HG03045 (cell line): ENCODE results near the gene ZNF366.

Source experiments
- ATAC-seq: cut with Tn5 transposase; IDR thresholded peaks from one replicate; pipeline ENCODE4 v1.9.1; 2021; ENCODE audit warnings: mild to moderate bottlenecking, moderate library complexity; ENCODE audit not compliant: unreplicated experiment

The ZNF366 gene, protein sequence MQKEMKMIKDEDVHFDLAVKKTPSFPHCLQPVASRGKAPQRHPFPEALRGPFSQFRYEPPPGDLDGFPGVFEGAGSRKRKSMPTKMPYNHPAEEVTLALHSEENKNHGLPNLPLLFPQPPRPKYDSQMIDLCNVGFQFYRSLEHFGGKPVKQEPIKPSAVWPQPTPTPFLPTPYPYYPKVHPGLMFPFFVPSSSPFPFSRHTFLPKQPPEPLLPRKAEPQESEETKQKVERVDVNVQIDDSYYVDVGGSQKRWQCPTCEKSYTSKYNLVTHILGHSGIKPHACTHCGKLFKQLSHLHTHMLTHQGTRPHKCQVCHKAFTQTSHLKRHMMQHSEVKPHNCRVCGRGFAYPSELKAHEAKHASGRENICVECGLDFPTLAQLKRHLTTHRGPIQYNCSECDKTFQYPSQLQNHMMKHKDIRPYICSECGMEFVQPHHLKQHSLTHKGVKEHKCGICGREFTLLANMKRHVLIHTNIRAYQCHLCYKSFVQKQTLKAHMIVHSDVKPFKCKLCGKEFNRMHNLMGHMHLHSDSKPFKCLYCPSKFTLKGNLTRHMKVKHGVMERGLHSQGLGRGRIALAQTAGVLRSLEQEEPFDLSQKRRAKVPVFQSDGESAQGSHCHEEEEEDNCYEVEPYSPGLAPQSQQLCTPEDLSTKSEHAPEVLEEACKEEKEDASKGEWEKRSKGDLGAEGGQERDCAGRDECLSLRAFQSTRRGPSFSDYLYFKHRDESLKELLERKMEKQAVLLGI

DNA sequence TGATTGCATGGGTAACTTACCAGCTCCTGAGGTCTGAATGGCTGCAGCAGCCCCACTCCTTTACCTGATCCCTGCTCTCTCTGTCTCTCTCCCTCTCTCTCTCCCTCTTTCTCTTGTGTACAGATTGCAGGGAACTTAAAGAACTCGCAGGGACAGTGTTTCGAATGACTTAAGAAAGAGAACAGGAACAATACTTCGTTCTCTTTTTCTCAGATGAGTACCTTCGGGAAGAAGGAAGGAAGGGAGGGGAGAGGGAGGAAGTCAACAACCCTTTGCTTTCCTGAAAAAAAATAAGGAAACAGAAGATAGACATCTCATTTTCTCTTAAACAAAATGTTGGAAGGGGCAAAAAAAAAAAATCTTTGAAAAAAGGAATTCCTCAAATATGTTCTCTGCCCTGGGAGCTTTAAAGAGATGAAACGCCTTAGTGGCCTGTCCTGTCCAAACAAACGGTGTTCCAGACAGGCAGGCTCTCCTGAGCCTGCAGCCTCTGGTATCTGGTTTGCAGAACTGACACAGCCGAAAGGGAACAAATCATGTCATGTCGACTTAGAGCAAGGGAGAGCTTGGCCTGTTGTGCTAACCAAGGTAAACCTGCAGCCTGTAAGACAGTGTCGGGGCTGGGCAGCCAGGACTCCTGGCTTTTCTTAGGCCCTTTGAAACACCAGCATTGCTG, at the start of gene ZNF366:
Gene ZNF366 (minus strand): TSS at position 180 of the 676 bp plus-strand sequence. CDS start 45,914 bp downstream, outside the sequence.
- no peak for ATAC-seq

GRCh38 chr5:72556351-72557166, 49.3 kb upstream of the ZNF366 start:
- ATAC-seq: peak; percentile 77

GRCh38 chr5:72555871-72556270, 48.7 kb upstream of the ZNF366 start:
- ATAC-seq: no peak

- ATAC-seq: no peak
Measured at GRCh38 chr5:72554897-72555296, 47.7 kb upstream of the ZNF366 start.

DNA sequence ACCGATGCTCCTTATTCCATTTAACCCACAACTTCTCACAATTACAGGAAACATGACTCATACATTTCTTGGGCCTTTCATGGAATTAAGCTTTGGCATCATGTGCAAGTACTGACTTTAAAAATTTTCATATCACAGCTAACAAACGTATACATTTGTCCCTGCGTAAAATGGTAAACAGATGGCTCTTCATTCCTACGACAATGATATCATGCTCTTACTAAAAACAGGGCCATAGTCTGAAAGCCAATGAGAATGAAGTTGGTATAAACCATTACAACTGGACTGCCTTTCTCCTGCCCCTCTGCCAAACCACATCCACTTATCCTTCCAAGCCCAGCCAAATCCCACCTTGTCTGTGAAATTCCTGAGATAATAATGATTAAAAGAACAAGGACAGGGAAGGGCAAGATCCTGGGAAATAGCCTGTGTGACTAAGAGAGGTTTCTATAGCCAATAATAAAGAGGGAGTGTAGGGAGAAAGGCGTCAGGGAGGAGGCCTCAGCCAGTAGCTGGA, 44.9 kb upstream of the ZNF366 start:
- no peak for ATAC-seq

- no peak for ATAC-seq
Measured at GRCh38 chr5:72550595-72550994, 43.4 kb upstream of the ZNF366 start.

DNA sequence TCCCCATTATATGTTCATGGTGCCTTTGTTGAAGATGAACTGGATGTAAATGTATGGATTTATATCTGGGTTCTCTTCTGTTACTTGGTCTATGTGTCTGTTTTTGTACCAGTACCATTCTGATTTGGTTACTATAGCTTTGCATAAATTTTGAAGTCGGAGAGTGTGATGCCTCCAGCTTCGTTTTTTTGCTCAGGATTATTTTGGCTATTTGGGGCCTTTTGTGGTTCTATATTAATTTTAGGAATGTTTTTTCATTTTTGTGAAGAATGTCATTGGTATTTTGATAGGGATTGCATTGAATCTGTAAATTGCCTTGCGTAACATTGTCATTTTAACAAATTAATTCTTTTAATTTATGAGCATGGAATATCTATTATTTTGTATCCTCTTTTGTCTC, 36.6 kb upstream of the ZNF366 start:
- no peak for ATAC-seq

DNA sequence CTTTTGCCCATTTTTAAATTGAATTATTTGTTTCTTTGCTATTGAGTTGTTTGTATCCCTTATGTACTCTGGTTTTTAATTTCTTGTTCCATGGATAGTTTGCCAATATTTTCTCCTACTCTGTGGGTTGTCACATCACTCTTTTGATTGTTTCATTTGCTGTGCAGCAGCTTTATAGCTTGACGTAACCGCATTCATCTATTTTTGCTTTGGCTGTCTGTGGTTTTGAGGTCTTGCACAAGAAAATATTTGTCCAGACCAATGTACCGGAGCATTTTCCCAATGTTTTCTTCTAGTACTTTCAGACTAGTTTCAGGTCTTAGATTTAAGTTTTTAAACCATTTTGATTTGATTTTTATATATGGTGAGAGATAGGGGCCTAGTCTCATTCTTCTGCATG, 36.2 kb upstream of the ZNF366 start:
- no peak for ATAC-seq

DNA sequence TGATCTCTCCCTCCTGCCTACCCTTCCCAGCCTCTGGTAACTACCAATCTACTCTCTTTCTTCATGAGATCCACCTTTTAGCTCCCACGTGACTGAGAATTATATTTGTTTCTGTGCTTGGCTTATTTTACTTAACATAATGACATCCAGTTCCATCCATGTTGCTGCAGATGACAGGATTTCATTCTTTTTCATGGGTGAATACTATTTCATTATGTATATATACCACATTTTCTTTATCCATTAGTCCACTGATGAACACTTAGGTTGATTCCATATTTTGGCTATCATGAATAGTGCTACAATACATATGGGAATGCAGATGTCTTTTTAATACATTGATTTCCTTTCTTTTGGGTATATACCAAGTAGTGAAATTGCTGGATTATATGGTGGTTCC, 35.5 kb upstream of the ZNF366 start:
- ATAC-seq: no peak

DNA sequence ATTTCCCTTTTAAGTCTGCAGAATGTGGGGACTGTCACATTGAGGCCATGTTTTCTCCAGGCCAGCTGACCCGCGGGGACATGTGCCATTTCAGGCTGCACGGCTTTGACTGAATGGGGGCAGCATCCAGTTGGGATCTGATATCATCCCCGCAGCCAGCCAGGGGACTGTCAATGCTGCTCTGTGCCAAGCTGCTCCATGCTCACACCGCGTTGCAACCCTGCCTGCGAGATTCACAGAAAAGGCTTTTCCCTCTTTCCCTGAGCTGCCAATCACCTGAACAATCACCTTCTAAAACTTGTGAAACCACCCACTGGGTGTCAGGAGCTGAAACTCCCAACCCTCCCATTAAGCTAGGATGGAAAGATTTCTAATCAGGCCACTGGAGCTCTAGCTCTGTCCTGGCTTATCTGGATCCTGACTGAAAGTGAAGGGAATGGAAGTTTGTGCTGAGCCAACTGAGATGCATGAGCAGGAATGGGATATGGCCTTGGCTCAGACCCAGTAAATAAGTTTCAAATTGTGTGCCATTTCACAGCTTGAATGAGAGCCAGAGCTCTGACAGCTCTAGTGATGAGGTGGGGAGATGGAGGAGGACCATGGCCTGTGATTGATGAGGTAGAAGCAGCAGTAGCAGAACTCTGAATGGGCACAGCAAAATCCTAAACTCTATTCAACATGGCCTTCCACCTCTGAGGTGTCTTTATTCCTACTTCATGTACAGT, 34.5 kb upstream of the ZNF366 start:
- ATAC-seq: no peak

DNA sequence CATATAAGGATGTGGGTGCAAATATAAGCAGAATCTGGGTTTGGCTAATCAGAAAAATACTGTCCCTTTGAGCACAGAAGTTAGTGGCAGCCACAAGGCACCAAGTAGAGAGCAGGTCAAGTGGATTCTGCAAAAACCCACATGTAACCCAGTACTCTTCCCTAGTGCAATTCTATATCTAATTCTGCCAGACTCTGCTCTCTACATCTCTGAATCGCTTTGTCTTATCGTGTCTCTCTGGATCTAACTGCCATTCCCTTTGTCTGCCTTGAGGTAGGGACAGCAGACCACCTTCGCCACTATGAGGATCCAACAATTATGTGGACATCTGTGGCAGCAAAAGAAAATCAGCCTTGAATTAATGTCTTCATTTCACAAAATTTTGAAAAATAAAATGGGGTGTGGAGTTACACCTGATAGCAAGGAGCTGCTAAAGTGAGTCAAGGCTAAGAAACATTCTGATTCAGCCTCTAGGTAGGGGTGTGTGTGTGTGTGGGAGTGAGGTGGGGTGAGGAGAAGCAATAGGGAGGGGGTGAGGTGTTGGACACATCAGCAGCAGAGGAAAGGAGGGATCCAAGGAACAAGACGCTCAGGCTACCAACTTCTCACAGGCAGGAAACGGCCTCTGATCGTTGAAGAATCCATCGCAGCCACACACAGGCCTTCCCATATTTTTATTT, 33.7 kb upstream of the ZNF366 start:
- ATAC-seq: no peak

- no peak for ATAC-seq
Measured at GRCh38 chr5:72539726-72540125, 32.5 kb upstream of the ZNF366 start.

- ATAC-seq: no peak
Measured at GRCh38 chr5:72539038-72539437, 31.8 kb upstream of the ZNF366 start.

- ATAC-seq: no peak
Measured at GRCh38 chr5:72537166-72537565, 30.0 kb upstream of the ZNF366 start.

GRCh38 chr5:72531496-72532190, 24.4 kb upstream of the ZNF366 start:
- ATAC-seq: no peak

DNA sequence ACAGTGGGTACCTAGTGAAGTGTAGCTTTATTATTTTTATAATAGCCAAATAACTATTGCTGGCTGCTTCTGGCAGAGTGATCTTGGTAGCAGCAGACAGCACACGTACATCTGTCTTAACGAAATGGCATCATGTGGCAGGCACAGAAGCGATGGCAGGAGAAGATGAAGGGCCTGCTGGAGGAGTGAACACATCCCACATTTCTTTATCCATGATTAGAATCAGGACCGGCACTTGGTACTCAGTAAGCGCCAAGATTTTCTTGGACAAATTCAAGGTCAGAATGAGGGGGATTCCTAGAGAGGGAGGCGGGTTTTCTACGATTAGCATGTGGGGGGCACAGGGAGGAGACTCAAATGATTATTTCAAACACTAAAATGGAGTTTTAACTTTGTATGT, 23.0 kb upstream of the ZNF366 start:
- ATAC-seq: no peak

DNA sequence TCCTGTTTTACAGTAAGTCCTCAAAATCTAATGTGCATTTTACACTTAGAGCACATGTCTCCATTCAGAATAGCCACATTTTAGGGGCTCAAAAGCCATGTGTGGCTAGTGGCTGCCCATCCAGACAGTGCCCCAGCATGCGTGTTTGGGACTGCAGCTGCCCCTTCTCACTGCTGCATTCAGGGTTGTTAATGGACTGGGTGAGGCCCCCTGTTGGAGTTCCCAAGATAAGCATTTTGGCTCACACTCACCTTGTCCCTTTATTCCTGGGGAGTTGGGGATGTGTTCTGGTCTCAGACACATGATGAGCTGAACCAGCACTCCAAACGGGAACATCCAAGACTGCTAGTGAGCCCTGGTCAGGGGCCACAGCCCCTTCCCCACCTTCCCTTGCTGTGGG, 22.2 kb upstream of the ZNF366 start:
- no peak for ATAC-seq

DNA sequence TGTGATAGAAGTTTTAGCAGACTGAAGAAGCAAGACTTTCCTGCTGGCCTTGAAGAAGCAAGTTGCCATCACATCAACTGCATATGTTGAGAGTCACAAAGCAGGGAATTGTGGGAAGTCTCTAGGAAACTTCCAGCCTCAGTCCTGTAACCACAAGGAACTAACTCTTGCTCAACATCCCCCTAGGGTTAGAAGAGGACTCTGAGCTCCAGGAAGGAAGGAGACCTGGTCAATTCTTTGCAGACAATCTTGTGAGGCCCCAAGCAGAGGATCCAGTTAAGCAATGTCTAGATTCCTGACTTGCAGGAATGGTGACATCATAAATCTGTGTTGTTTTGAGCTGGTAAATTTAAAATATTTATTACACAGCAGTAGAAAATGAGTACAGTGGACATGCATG, 18.6 kb upstream of the ZNF366 start:
- no peak for ATAC-seq
